COLO829 (cell line): ENCODE results near the gene TRPM5.

Source experiments
- DNase-seq: peaks from one replicate; pipeline ENCODE4 v3.0.0; 2012; ENCODE audit warnings: low spot score

Gene TRPM5

GRCh38 chr11:2468363-2469235 is 24.3 kb upstream of the TRPM5 start:
- no peak for DNase-seq

- DNase-seq = no peak
These were observed 23.4 kb upstream of the TRPM5 start for GRCh38 chr11:2467695-2468055.

- DNase-seq = no peak
These were observed 22.8 kb upstream of the TRPM5 start for GRCh38 chr11:2466869-2467694.

- DNase-seq = no peak
These were observed 21.9 kb upstream of the TRPM5 start for GRCh38 chr11:2466069-2466801.

GRCh38 chr11:2465202-2466068 is 21.1 kb upstream of the TRPM5 start:
- DNase-seq = no peak

GRCh38 chr11:2464451-2465165 is 20.3 kb upstream of the TRPM5 start:
- no peak for DNase-seq

GRCh38 chr11:2463766-2464277 is 19.5 kb upstream of the TRPM5 start:
- DNase-seq = no peak

GRCh38 chr11:2462986-2463765 is 18.9 kb upstream of the TRPM5 start:
- DNase-seq = no peak

- no peak for DNase-seq
These were observed 18.2 kb upstream of the TRPM5 start for GRCh38 chr11:2462543-2462985.

GRCh38 chr11:2461956-2462542 is 17.7 kb upstream of the TRPM5 start:
- DNase-seq = no peak

- no peak for DNase-seq
These were observed 17.1 kb upstream of the TRPM5 start for GRCh38 chr11:2461253-2461955.

- DNase-seq = no peak
These were observed 16.4 kb upstream of the TRPM5 start for GRCh38 chr11:2460540-2461252.

GRCh38 chr11:2459796-2460531 is 15.7 kb upstream of the TRPM5 start:
- DNase-seq = no peak

GRCh38 chr11:2459016-2459725 is 14.9 kb upstream of the TRPM5 start:
- DNase-seq = no peak

- DNase-seq = no peak
These were observed 14.0 kb upstream of the TRPM5 start for GRCh38 chr11:2458321-2458720.

GRCh38 chr11:2453436-2453835 is 9.1 kb upstream of the TRPM5 start:
- DNase-seq = no peak
